IMR-90 (cell line): ENCODE data around the gene RAB43. TPM values are rescaled to one million over a fixed set of nuclear protein-coding genes. Genes with fewer than 3 reads are reported as not detected.

ENCODE experiments used
- ATAC-seq: fragments of 200-7000 bp; cut with Tn5 transposase; 2 replicates; pipeline ENCODE4 v1.9.1; 2020; ENCODE audit warnings: low read depth, mild to moderate bottlenecking, moderate library complexity
- BruUV-seq: library from RNA; stranded (reverse); fragments of 400-500 nt; replicated peaks from 2 replicates; lab custom pipeline; 2021; lab: Mats Ljungman, UMichigan
- CTCF ChIA-PET: fragments of 300-600 bp; formaldehyde crosslinking; extraction: SDS; loops from one replicate; lab custom pipeline; 2021; ENCODE audit warnings: antibody characterized with exemption; lab: Yijun Ruan, JAX
- POLR2A ChIA-PET: fragments of 300-600 bp; sonication (Branson Sonifier 250); formaldehyde crosslinking; loops from one replicate; lab custom pipeline; 2022; ENCODE audit warnings: antibody characterized with exemption; ENCODE audit not compliant: unreplicated experiment; lab: Charles Lee
- DNase-seq: peaks from one replicate; pipeline ENCODE4 v3.0.0; 2013
- H2AFZ ChIP-seq: replicated peaks from 2 replicates; pipeline ENCODE3; 2013; ENCODE audit warnings: low read length, mild to moderate bottlenecking; ENCODE audit not compliant: poor library complexity
- H2AK5ac ChIP-seq: 2 replicates; pipeline ENCODE4 v1.6.1; 2013; ENCODE audit warnings: low read depth, low read length, inconsistent platforms
- H2AK9ac ChIP-seq: replicated peaks from 2 replicates; pipeline ENCODE3; 2013; ENCODE audit warnings: mild to moderate bottlenecking, low read depth, low read length, moderate library complexity; ENCODE audit not compliant: poor library complexity
- H2BK120ac ChIP-seq: 2 replicates; pipeline ENCODE4 v1.6.1; 2013; ENCODE audit warnings: low read depth, low read length, inconsistent platforms
- H2BK15ac ChIP-seq: 3 replicates; pipeline ENCODE4 v1.6.1; 2013; ENCODE audit warnings: low read depth, low read length, inconsistent platforms
- H2BK20ac ChIP-seq: 2 replicates; pipeline ENCODE4 v1.6.1; 2013; ENCODE audit warnings: low read depth, mild to moderate bottlenecking, inconsistent platforms, low read length, moderate library complexity
- H2BK5ac ChIP-seq: 2 replicates; pipeline ENCODE4 v1.6.1; 2013; ENCODE audit warnings: mild to moderate bottlenecking, low read depth, low read length, inconsistent platforms; ENCODE audit not compliant: poor library complexity, severe bottlenecking
- H3K14ac ChIP-seq: replicated peaks from 2 replicates; pipeline ENCODE4 v1.6.1; 2013; ENCODE audit warnings: low read depth, low read length, inconsistent platforms
- H3K18ac ChIP-seq: 2 replicates; pipeline ENCODE4 v1.6.1; 2013; ENCODE audit warnings: low read depth, low read length, control low read depth
- H3K23ac ChIP-seq: 2 replicates; pipeline ENCODE4 v1.6.1; 2013; ENCODE audit warnings: low read depth, low read length, inconsistent platforms
- H3K27ac ChIP-seq: 2 replicates; pipeline ENCODE4 v1.5.1; 2013; ENCODE audit warnings: mild to moderate bottlenecking, control low read depth, low read length; ENCODE audit not compliant: insufficient read depth
- H3K27me3 ChIP-seq: 2 replicates; pipeline ENCODE4 v1.6.1; 2013; ENCODE audit warnings: low read length; ENCODE audit not compliant: control insufficient read depth, insufficient read depth
- H3K36me3 ChIP-seq: 2 replicates; pipeline ENCODE4 v1.6.1; 2013; ENCODE audit warnings: low read length, mixed read lengths; ENCODE audit not compliant: control insufficient read depth, insufficient read depth
- H3K4ac ChIP-seq: 2 replicates; pipeline ENCODE4 v1.6.1; 2013; ENCODE audit warnings: low read depth, low read length, inconsistent platforms
- H3K4me1 ChIP-seq: 2 replicates; pipeline ENCODE4 v1.6.1; 2013; ENCODE audit warnings: low read length, mixed read lengths; ENCODE audit not compliant: control insufficient read depth, insufficient read depth
- H3K4me2 ChIP-seq: 2 replicates; pipeline ENCODE4 v1.6.1; 2013; ENCODE audit warnings: low read depth, mild to moderate bottlenecking, control low read depth, low read length, moderate library complexity
- H3K4me3 ChIP-seq: 2 replicates; pipeline ENCODE4 v1.5.1; 2013; ENCODE audit warnings: low read depth, mild to moderate bottlenecking, control low read depth, low read length, moderate library complexity; ENCODE audit not compliant: insufficient read depth
- H3K56ac ChIP-seq: 2 replicates; pipeline ENCODE4 v1.6.1; 2013; ENCODE audit warnings: low read length, inconsistent platforms; ENCODE audit not compliant: insufficient read depth; ENCODE audit errors: extremely low read depth
- H3K79me1 ChIP-seq, 2 experiments: 2 replicates each; pipeline ENCODE4 v1.6.1; 2013; ENCODE audit warnings: low read length in 2 of 2, inconsistent platforms in 1 of 2, low read depth in 1 of 2
- H3K9ac ChIP-seq: 2 replicates; pipeline ENCODE4 v1.6.1; 2013; ENCODE audit warnings: low read depth, low read length, control low read depth
- H3K9me1 ChIP-seq: 2 replicates; pipeline ENCODE4 v1.6.1; 2013; ENCODE audit warnings: low read length, inconsistent platforms; ENCODE audit not compliant: insufficient read depth
- H3K9me3 ChIP-seq: 2 replicates; pipeline ENCODE4 v1.6.1; 2013; ENCODE audit warnings: low read length; ENCODE audit not compliant: control insufficient read depth, insufficient read depth
- H4K20me1 ChIP-seq: 2 replicates; pipeline ENCODE4 v1.6.1; 2013; ENCODE audit warnings: low read length, inconsistent platforms; ENCODE audit not compliant: insufficient read depth
- H4K5ac ChIP-seq: 2 replicates; pipeline ENCODE4 v1.6.1; 2013; ENCODE audit warnings: mild to moderate bottlenecking, low read depth, low read length, control low read depth
- H4K8ac ChIP-seq, 2 experiments: 2 replicates each; pipeline ENCODE4 v1.6.1; 2013; ENCODE audit warnings: low read depth in 2 of 2, low read length in 2 of 2, control low read depth in 1 of 2, inconsistent platforms in 1 of 2
- H4K91ac ChIP-seq: 2 replicates; pipeline ENCODE4 v1.6.1; 2013; ENCODE audit warnings: low read depth, low read length, inconsistent platforms; ENCODE audit not compliant: insufficient read depth
- CEBPB ChIP-seq: IDR thresholded peaks from 2 replicates; pipeline ENCODE4 v1.6.1; 2012; ENCODE audit warnings: low read depth, low read length, improper control_type of control experiment
- FOS ChIP-seq: fragments of 150-350 bp; IDR thresholded peaks from 2 replicates; pipeline ENCODE4 v1.6.1; 2016; ENCODE audit warnings: low read depth, low read length
- MAFK ChIP-seq: IDR thresholded peaks from 2 replicates; pipeline ENCODE4 v1.6.1; 2012; ENCODE audit warnings: low read depth, low read length, improper control_type of control experiment
- POLR2A ChIP-seq: IDR thresholded peaks from 2 replicates; pipeline ENCODE4 v1.6.1; 2012; ENCODE audit warnings: mild to moderate bottlenecking, low read depth, low read length
- RCOR1 ChIP-seq: IDR thresholded peaks from 2 replicates; pipeline ENCODE4 v1.6.1; 2012; ENCODE audit warnings: mild to moderate bottlenecking, low read length, improper control_type of control experiment; ENCODE audit not compliant: insufficient replicate concordance
- USF2 ChIP-seq: fragments of 150-350 bp; IDR thresholded peaks from 2 replicates; pipeline ENCODE4 v1.6.1; 2017; ENCODE audit warnings: mild to moderate bottlenecking, antibody characterized with exemption, low read length, low read depth
- WGBS, 2 experiments: methylation state at CpG; one replicate each; pipeline versions ENCODE4 v1.1.5 to v1.1.7; 2013; ENCODE audit warnings: missing lambda C conversion rate in 2 of 2; ENCODE audit not compliant: insufficient read length in 1 of 2; ENCODE audit errors: extremely low coverage in 2 of 2; 5-methylcytosine and 5-hydroxymethylcytosine counted together
- dilution Hi-C: fragments of 300-500 bp; cut with HindIII; formaldehyde crosslinking; loops from one replicate; pipeline ENCODE4 v1.14.3; 2018; ENCODE audit warnings: low sequenced_read_pairs; ENCODE audit not compliant: unreplicated experiment
- in situ Hi-C: fragments of 300-500 bp; cut with MboI; formaldehyde crosslinking; loops from 3 replicates; pipeline ENCODE4 v1.14.3; 2019; ENCODE audit warnings: low sequenced_read_pairs, inconsistent platforms, mixed read lengths
- intact Hi-C: fragments of 100-400 bp; cut with micrococcal nuclease; formaldehyde crosslinking; loops from 2 replicates; pipeline ENCODE4 v1.10.0; 2022
- polyA plus RNA-seq, 3 experiments: library from polyadenylated mRNA; depleted of rRNA; stranded (reverse); fragments of >200 nt; gene quantifications; 2 replicates each; pipeline ENCODE4 v1.2.3, GENCODE V29; 2012; ENCODE audit warnings: low replicate concordance in 1 of 3
- total RNA-seq: library from RNA; depleted of rRNA; stranded (reverse); fragments of >200 nt; gene quantifications from 2 replicates; pipeline ENCODE4 v1.2.3, GENCODE V29; 2012

Gene RAB43
- total and polyA plus RNA-seq, 2 of the 4 experiments (the other 2 are of a cell fraction) = 9.9 to 14.0 TPM

GRCh38 chr3:129077222-129077621 lies 44.4 kb downstream of the RAB43 start:
- 20% methylated on average over 1 of the region's 7 CpGs; no CpG with 5 or more reads in 1 of the 2 experiments for WGBS, 2 experiments
- ATAC-seq (peak; percentile 89), DNase-seq (peak; percentile 80)
- no peak overlapping the region for H3K18ac ChIP-seq
- H3K9me1 ChIP-seq = no peaks in the 10 kb centered on the region
- no peaks in the 10 kb centered on the region for H3K9me3 ChIP-seq
- H3K27me3 ChIP-seq = no peaks in the 10 kb centered on the region
- H3K4me1 ChIP-seq = 0 out of 2 replicates have a peak, but pooled peaks cover 1% of the 10 kb centered on the region
- no peak overlapping the region for H3K14ac ChIP-seq
- H3K36me3 ChIP-seq = no peaks in the 10 kb centered on the region
- no peak overlapping the region for H3K4me2 ChIP-seq
- peak overlapping the region; percentile 64 for H2AFZ ChIP-seq
- no peak overlapping the region for H3K27ac ChIP-seq
- no peak overlapping the region for H3K9ac ChIP-seq
- H2BK120ac ChIP-seq = no peak overlapping the region
- CTCF ChIA-PET = no interaction called here
- no peaks in the 10 kb centered on the region for H3K79me1 ChIP-seq
- no TSS peak for BruUV-seq
- POLR2A ChIA-PET = no interaction called here
- no peak overlapping the region for H3K56ac ChIP-seq
- in situ Hi-C loops (no loop called here), intact Hi-C loops (no loop called here), dilution Hi-C loops (no loop called here)
- H3K4ac ChIP-seq = no peak overlapping the region
- no peak overlapping the region for H2AK9ac ChIP-seq
- no peak overlapping the region for H2BK5ac ChIP-seq
- no peak overlapping the region for H2BK15ac ChIP-seq
- H2BK20ac ChIP-seq = no peak overlapping the region
- TF ChIP-seq CEBPB (no peak), RCOR1 (peak; percentile 8), POLR2A (no peak), FOS (0 out of 2 replicates have a peak, but pooled peaks have one; percentile 24), USF2 (peak; percentile 19; the same call in 1 of the 2 replicates), MAFK (no peak)
- no peaks in the 10 kb centered on the region for H4K20me1 ChIP-seq
- no peak overlapping the region for H4K8ac ChIP-seq
- H3K23ac ChIP-seq = no peak overlapping the region
- H2AK5ac ChIP-seq = no peak overlapping the region
- no peak overlapping the region for H3K4me3 ChIP-seq
- no peak overlapping the region for H4K5ac ChIP-seq
- H4K91ac ChIP-seq = no peak overlapping the region
